ENCODE results near the gene SLC6A13. TPM values are rescaled to one million over a fixed set of nuclear protein-coding genes. Genes with fewer than 3 reads are reported as not detected.

The SLC6A13 gene
- total RNA-seq, 4 donors from 2014 or later, result 0.84 to 0.88 TPM; not detected in 2

GRCh38 chr12:273382-273781, 10.7 kb upstream of the SLC6A13 start:
- DNase-seq (ENCODE audit: low spot score) (no peak), ATAC-seq (ENCODE audit: low FRiP score) (no peak)
- no peak for TF ChIP-seq CTCF (IDR thresholded peaks at IDR 0.05)

- no peak for DNase-seq (ENCODE audit: low spot score)
- ATAC-seq (ENCODE audit: low FRiP score), result no peak
- no peak for TF ChIP-seq CTCF (IDR thresholded peaks at IDR 0.05)
Observed at GRCh38 chr12:272942-273341, 10.3 kb upstream of the SLC6A13 start.

- ATAC-seq (ENCODE audit: low FRiP score) (no peak), DNase-seq (ENCODE audit: low spot score) (no peak)
- no peak for TF ChIP-seq CTCF (IDR thresholded peaks at IDR 0.05)
Observed at GRCh38 chr12:271161-271560, 8.5 kb upstream of the SLC6A13 start.

GRCh38 chr12:269191-269590, 6.6 kb upstream of the SLC6A13 start:
- ATAC-seq (ENCODE audit: low FRiP score) (no peak), DNase-seq (ENCODE audit: low spot score) (no peak)
- no peak for TF ChIP-seq CTCF (IDR thresholded peaks at IDR 0.05)

- TF ChIP-seq CTCF (IDR thresholded peaks at IDR 0.05), result no peak
- ATAC-seq (ENCODE audit: low FRiP score), result no peak
- DNase-seq (ENCODE audit: low spot score), result no peak
Observed at GRCh38 chr12:268483-268840, 5.8 kb upstream of the SLC6A13 start.

GRCh38 chr12:267581-268482, 5.2 kb upstream of the SLC6A13 start:
- TF ChIP-seq CTCF (IDR thresholded peaks at IDR 0.05), result no peak
- ATAC-seq (ENCODE audit: low FRiP score), result no peak
- DNase-seq (ENCODE audit: low spot score), result no peak

- ATAC-seq (ENCODE audit: low FRiP score) (no peak), DNase-seq (ENCODE audit: low spot score) (no peak)
- no peak for TF ChIP-seq CTCF (IDR thresholded peaks at IDR 0.05)
Observed at GRCh38 chr12:265096-265495, 2.5 kb upstream of the SLC6A13 start.

Measured in omental fat pad (tissue), 4 donors.